Measurements from ENCODE around the gene RAB24.
"Not testable (repeated sequence)": the region's sequence is repeated elsewhere in the genome, so short reads cannot be mapped to it uniquely, and the experiment has no call there.

Gene RAB24

DNA sequence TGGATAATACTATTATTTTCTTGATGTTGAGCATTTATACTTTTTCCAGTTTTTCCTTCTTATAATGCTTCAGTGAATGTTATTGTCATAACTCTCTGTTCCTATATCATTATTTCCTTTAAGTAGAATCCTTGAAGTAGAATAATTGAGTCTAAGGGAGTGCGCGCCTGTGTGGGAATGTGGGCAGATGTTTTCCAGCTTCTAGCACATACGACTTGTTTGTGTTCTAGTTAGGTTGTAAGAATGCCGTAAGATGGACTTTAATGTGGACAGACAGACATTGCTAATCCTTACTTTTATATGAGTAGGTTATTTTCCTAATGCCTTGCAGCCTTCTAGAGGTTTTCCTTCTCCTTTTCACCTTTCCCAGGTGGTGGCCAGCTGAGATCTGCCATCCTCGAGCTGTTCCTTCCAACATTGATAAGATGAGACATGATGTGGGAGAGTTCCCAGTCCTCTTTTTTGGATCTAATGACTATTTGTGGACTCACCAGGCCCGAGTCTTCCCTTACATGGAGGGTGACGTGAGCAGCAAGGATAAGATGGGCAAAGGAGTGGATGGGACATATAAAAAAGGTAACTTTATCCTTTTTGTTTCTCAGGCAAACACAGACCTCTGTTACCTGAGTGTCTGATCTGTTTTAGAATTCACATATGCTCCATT is 34.2 kb downstream of the RAB24 start:
- TF ChIP-seq, protein P1, sequence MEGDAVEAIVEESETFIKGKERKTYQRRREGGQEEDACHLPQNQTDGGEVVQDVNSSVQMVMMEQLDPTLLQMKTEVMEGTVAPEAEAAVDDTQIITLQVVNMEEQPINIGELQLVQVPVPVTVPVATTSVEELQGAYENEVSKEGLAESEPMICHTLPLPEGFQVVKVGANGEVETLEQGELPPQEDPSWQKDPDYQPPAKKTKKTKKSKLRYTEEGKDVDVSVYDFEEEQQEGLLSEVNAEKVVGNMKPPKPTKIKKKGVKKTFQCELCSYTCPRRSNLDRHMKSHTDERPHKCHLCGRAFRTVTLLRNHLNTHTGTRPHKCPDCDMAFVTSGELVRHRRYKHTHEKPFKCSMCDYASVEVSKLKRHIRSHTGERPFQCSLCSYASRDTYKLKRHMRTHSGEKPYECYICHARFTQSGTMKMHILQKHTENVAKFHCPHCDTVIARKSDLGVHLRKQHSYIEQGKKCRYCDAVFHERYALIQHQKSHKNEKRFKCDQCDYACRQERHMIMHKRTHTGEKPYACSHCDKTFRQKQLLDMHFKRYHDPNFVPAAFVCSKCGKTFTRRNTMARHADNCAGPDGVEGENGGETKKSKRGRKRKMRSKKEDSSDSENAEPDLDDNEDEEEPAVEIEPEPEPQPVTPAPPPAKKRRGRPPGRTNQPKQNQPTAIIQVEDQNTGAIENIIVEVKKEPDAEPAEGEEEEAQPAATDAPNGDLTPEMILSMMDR (IDR thresholded peaks at IDR 0.05; ENCODE audit: low read depth, low read length), result no peak
- no peak overlapping the region for H3K4me3 ChIP-seq (ENCODE audit: low read depth, low read length)

DNA sequence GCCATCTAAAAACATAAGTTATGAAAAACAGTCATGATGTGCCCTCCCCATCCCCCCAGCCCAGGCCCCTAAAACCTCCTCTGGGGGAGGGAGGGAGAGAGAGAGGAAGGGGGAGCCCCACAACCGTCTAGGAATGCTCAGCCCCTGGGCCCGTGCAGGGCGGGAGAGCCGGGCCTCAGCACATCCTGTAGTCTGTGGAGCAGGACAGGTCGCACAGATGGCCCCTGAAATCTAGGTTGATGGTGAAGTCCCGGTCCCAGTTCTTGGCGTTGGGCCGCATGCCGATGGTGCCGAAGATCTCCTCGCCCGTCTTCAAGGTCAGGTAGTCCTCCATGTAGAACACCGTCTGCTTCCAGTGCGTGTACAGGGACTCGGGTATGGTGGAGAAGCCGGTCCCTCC is 38.1 kb downstream of the RAB24 start:
- no peak overlapping the region for H3K4me3 ChIP-seq (ENCODE audit: low read depth, low read length)
- TF ChIP-seq, protein P1 (IDR thresholded peaks at IDR 0.05; ENCODE audit: low read depth, low read length), result no peak

DNA sequence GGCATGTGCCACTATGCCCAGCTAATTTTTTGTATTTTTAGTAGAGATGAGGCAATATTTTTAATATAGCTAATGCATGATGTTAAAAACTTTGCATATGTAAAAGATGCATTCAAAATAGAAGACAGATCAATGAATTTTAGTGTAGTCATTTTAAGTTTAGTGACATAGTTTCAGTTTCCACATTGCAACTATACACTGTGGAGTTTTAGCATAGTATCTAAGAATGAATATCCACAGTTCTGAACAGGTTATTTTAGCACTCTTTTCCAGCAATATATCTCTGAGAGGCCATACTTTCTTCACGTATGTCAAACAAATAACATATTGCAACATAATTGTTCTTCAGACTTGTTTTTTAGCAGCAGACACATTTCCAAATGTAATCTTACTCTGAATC is 39.3 kb downstream of the RAB24 start:
- TF ChIP-seq, protein P1 (IDR thresholded peaks at IDR 0.05; ENCODE audit: low read depth, low read length), result no peak
- no peak overlapping the region for H3K4me3 ChIP-seq (ENCODE audit: low read depth, low read length)

DNA sequence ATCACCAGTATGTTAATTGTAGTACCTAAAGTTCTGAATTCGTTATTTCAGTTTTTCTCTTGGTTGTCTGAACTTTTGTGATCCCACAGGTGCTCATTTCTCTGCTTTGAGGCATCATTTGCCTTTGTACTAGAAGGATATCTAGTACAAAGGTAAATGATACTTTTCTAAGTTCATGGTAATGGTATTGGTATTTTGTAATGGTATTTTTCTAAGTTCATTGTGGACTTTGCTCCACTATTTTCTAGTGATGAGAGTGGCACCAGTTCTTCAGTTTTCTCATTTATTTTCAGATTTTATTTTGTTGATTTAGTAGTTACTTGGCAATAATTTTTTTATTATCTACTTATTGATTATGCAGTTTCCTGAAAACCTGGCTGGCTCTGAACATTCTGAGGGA is 42.0 kb downstream of the RAB24 start:
- TF ChIP-seq, protein P1 (IDR thresholded peaks at IDR 0.05; ENCODE audit: low read depth, low read length), result no peak
- no peak overlapping the region for H3K4me3 ChIP-seq (ENCODE audit: low read depth, low read length)

DNA sequence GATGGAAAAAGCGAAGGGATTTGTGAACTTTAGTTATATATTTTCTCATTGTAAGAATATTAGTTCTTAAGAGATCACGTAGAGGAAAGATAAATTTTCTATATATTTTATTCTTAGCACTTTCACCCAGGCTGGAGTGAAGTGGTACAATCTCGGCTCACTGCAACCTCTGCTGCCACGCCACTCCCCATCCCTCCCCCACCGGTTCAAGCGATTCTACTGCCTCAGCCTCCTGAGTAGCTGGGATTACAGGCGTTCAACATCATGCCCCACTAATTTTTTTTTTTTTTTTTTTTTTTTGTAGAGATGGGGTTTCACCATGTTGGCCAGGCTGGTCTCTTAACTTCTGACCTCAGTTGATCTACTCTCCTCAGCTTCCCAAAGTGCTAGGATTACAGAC is 42.6 kb downstream of the RAB24 start:
- TF ChIP-seq, protein P1 (IDR thresholded peaks at IDR 0.05; ENCODE audit: low read depth, low read length), result no peak
- H3K4me3 ChIP-seq (ENCODE audit: low read depth, low read length), result no peak overlapping the region

DNA sequence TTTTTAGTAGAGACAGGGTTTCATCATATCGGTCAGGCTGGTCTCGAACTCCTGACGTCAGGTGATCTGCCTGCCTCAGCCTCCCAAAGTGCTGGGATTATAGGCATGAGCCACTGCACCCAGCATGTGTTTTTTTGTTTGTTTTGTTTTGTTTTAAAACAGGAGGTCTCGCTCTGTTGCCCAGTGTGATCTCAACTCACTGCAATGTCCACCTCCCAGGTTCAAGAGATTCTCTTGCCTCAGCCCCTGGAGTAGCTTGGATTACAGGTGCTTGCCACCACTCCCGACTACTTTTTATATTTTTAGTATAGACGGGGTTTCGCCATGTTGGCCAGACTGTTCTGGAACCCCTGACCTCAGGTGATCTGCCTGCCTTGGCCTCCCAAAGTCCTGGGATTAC is 44.8 kb downstream of the RAB24 start:
- H3K4me3 ChIP-seq (ENCODE audit: low read depth, low read length), result not testable (repeated sequence)

DNA sequence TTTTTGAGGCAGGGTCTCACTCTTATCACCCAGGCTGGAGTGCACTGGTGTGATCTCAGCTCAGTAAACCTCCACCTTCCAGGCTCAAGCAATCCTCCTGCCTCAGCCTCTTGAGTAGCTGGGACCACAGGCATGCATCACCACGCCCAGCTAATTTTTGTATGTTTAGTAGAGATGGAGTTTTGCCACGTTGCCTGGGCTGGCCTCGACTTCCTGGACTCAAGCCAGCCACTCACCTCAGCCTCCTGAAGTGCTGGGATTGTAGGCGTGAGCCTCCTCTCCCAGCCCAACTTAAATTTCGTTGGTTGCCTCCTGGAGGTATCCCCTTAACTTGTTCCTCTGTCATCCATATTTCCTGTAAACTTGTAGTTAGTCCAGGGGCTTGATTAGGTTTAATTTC is 47.2 kb downstream of the RAB24 start:
- no peak overlapping the region for H3K4me3 ChIP-seq (ENCODE audit: low read depth, low read length)
- TF ChIP-seq, protein P1 (IDR thresholded peaks at IDR 0.05; ENCODE audit: low read depth, low read length), result no peak

DNA sequence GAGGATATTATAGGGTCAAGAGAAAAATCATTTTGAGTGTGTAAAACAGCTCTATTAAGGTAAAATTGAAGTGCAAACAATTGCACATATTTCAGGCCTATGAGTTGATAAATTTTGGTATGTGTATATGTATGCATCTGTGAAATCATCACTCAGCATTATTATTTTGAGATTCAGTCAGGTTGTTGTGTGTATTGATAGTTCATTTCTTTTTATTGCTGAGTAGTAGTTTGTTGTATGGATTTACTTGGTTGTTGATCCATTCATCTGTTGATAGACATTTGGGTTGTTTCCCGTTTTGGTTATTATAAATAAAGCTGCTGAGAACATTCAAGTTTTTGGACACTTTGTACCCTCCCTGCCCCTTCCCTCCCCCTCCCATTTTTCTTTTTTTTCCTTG is 50.3 kb downstream of the RAB24 start:
- TF ChIP-seq, protein P1 (IDR thresholded peaks at IDR 0.05; ENCODE audit: low read depth, low read length), result no peak
- H3K4me3 ChIP-seq (ENCODE audit: low read depth, low read length), result no peak overlapping the region

All from WI38 (cell line).